ENCODE data around the gene GLUL.
A peak's percentile ranks its signal among the peaks of the same experiment; 100 is the strongest.
"Not testable (repeated sequence)": the region's sequence is repeated elsewhere in the genome, so short reads cannot be mapped to it uniquely, and the experiment has no call there.

Gene GLUL

DNA sequence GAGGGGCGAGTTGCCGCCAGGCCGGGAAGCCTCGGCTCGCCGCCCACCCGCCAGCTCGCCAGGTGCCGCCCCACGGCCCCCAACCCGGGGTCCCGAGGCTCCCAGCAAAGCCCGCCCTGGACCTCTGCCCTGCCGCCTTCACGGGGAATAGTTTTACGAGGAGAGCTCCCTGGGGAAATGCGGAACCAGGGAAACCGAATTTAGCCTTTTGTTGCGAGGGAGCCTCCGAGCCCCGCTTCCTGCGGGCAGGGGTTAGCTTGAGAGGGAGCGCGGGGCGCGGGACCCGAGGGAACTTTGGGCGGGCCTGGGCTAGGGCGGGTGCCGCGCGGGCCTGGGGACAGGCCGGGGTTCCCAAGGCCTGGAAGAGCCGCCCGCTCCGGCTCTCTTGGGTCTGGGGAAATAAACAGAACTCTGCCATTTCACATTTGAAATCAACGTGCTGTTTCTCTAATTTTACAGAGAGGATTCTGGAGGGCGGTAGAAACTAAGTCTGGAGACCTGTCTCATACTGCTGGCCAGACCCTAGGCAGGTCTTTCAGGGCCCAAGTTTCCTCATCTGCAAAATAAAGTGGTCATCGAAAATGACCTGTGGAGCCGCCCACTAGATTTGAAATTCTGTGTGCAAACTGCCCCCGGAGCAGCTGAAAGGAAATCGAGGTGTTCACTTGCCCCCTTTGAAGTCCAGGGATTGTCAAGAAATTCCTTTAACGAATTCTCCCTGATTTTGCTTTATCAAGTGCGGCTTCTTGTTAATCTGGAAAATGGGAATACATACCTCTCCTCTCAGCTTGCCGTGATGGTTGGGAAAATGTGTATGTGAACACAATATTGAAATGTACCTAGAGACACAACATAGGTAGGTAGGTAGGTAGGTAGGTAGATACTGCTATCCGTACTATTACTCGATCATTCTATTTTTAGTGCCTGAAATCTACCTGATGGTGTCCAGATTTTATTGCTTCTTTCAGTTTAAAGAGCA is 749 bp upstream of the GLUL start:
- peak; percentile 62 for DNase-seq

GRCh38 chr1:182391028-182391361 is 595 bp downstream of the GLUL start:
- DNase-seq, result no peak

DNA sequence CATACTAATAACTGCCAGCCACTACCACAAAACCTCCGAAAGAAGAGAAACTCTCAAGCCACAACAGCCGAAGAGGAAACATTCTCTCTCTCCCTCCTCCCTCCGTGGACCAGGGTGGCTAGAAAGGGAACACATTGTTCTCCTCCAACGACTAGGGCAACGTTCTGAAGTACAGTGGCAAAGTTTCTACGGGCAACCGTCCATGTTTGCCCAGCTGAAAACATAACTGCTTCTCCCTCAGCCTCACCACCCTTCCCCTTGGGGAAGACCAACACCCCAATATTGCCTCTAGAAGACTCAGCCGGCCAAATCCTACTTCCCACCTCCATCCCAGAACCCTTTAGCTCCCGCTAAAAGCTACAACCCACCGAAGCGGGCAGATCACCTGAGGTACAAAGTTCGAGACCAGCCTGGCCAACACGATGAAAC is 2.0 kb downstream of the GLUL start:
- DNase-seq, result no peak

DNA sequence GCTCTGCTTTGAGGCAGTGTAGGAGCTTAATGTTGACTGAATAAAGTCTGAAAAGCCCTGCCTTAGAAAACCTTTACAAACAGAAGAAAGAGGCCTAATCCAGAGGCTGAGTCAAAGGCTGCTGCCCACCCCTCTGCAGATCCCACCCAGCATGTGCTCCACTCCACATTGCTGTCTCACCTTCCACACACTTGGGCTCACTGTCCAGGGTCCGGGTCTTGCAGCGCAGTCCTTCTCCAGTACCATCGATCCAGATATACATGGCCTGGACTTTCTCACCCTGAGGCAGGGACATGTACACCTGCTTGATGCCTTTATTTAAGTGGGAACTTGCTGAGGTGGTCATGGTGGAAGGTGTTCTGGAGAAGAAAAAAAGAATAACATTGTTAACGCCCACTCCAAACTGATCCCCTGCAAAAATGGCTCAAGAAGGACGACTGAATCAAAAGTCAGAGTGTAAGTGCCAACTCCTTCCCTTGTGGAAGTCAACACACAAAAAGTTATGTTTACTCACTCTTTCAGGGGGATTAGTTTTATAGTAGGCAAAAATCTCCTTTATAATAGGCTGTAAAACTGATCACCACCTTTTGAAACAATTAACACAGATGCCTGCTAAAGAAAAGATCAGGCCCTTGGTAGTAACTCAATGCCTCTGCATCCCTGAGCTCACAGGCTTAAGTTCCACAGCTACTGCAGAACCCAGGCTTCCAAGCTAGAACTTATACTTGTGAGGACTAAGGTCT is 3.0 kb downstream of the GLUL start:
- DNase-seq, result no peak

DNA sequence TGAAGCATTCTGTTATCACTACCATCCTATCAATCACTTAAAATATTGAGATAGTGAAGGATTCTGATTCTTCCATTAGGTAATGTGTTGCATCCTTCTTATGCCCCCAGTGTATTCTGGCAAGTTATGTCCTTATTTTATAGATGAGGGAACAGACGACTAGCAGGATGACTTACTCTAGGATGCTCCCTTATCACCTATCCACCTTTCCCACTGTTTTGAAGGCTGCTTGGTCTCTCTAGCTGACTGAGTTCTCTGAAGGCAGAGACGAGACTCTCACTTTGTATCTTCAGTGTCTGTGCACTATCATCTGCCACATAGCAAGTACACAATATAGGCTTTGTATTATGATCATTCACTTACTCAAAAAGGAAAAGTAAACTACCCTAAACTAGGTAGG is 4.0 kb downstream of the GLUL start:
- no peak for DNase-seq

DNA sequence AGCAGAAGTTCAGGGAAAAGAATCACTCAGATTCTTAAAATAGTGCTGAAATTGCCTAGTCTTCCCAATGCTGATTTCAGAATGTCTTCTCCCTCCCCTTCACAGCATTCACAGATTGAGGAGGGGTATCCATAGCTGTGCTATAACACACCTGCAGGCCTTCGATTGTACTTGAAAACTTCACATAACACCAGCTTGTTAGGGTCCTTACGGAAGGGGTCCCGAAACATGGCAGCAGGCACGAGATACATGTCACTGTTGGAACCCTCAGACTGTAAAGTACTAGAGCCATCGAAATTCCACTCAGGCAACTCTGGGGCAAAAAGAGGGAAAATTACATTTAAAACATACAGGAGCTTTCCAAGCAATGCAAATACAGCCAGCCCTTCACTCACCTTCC is 4.6 kb downstream of the GLUL start:
- DNase-seq, result no peak

- DNase-seq, result no peak
These were observed 5.4 kb downstream of the GLUL start for GRCh38 chr1:182385885-182386853.

DNA sequence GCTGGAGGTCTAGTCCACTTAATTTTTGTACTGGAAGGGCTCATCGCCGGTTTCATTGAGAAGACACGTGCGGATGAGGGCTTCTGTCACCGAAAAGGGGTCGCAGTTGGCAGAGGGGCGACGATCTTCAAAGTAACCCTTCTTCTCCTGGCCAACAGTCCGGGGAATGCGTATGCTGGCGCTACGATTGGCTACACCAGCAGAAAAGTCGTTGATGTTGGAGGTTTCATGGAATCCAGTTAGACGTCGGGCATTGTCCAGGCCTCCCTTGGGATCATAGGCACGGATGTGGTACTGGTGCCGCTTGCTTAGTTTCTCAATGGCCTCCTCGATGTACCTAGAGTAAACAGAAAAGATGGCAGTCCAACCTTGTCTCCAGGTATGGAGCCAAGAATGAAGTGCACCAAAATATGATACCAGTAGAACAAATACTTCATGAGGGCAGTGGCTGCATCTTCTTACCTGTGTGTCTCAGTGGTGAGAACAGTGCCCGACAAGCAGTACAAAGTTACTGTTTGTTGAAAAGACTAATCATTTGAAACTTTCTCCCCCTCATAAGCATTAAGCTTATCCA is 7.1 kb downstream of the GLUL start:
- DNase-seq, result no peak

DNA sequence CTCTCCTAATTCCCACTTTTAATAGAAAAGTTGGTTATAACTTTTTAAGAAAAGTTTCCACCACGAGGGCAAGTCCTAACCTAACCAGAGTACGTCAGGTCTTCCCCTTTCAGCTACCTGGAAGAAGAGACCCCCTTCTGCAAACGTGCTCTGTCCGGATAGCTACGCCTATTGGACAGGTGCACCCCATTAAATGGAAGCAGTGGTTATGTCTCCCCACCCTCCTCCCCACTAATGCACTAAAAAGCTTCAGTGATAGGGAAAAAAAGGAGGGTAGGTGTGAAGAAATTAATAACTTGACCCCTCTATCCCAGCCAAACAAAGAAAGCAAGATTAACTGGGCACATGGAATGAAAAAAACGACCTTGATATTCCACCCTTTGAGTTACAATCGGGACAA is 7.7 kb downstream of the GLUL start:
- DNase-seq, result no peak

DNA sequence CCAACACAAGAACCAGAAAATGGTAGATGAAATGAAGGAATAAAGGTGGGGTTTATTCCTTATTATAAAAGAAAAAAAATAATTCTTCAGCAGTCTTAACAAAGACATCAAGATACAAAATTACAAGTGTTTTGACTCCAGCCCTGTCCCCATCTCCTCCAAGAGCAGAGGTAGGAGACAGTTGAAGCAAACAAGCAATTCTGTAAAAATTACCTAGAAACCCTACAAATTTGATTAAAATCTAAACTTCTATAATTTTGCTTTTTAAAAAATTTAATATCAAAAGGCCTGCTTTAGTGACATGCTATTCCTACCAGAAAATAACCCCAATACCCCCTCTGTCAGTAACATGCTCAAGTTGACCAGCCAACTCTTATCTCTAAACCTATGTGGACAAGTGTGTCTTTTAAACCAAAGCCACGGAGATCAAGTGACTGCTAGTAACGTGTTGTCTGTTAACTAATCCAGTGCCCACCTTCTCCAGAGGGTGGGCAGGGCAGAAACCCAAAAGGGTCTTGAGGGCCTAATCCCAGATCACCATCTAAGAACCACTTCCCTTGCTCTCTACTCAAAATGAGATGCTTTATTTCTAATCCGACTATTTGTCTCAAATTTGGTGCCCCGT is 8.4 kb downstream of the GLUL start:
- DNase-seq, result no peak

DNA sequence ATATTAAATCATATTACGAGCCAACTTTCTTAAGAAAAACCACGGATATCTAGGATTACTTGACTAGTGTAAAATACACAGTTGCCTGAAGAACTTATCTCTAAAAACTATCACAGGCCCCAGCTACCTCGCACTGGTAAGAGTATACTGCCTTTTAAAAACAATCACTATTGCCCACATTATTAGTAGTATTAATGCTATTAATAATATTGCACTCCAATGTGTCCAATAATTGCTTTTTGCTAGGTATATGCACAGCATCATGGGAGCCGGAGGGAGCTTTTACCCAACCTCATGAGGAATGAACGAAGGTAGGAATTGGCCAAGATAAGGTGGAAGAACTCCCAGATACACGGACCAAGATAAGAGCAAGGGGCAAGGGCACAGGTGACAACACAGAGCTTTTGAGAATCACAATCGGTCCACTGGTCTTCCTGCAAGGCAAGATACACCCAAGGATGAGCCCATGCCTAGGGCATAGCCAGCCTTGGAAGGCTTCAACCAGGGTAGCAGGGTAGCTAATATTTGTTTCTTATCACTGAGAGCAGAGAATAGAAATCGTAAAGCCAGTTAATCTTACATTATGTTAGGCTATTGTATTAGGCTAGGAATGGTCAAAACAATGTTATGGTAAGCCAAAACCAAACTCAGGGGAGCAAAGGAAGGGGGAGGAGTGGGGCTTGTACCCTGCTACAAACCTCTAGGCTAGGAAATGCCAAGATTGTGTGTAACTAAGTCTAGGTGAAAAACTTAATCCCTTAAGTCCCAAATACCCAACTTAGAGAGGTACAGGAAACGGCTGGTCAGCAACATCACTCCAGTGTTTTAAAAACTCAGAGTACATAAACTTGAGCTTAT is 9.4 kb downstream of the GLUL start:
- DNase-seq, result no peak

GRCh38 chr1:182380199-182380598 is 11.4 kb downstream of the GLUL start:
- no peak for DNase-seq

- DNase-seq, result not testable (repeated sequence)
These were observed 11.8 kb downstream of the GLUL start for GRCh38 chr1:182379781-182380180.

GRCh38 chr1:182376936-182377574 is 14.5 kb downstream of the GLUL start:
- DNase-seq, result peak; percentile 80

- DNase-seq, result no peak
These were observed 17.3 kb downstream of the GLUL start for GRCh38 chr1:182374101-182374834.

DNA sequence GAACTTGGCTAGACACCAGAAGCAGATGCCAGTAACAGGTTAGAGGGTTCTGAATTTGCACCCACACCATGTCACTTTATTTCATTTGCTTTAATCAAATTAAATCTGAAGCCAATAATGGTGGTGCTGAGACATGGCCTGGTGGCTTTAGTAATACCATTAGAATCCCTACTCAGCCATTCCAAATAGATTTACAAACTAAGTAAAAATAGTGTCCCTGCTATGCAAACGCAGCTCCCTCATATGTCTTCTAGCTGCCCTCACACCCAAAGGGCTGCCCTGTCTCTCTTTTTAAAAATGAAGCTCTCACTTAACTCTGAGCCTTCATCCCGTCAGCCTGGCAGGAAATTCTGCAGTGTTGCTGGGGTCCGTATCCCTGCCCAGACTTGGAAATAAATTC is 21.1 kb downstream of the GLUL start:
- DNase-seq, result no peak

GRCh38 chr1:182368903-182369302 is 22.7 kb downstream of the GLUL start:
- DNase-seq, result no peak

DNA sequence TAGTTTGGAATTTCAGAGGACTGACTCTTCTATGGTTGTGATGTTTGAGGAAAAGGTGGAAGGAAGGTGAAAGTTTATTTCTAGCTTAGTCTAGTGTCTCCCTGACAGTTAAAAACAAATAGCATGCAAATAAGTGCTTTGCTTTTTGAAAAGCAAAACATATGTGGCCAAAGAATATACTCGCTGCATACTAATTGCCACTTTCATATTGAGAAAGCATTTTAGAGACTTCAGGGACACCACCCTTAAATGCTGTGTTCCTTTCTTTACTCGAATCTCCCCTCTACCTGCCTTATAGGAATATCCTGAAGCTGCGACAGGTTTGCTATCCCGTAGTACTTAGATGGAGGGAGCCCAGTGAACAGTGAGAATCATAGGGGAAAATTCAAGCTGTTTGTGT is 23.2 kb downstream of the GLUL start:
- DNase-seq, result no peak

DNA sequence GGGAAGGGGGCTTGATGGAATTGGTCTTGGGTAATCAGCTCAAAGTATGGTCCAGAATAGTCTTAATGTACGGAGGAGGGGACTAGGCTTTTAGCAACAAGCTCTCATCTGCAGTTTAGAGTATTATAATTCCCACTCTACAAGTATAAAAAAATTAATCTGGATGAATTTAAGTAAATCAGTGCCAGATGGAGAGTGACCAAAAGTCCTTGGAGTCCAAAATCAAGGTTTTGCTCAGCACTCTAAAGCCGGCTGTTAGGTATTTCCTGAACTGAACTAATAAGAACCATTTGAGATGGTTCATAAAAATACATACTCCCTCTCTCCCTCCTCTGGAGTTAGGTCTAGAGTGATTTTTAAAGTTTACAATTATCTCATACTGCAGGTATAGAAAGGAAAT is 23.7 kb downstream of the GLUL start:
- no peak for DNase-seq

DNA sequence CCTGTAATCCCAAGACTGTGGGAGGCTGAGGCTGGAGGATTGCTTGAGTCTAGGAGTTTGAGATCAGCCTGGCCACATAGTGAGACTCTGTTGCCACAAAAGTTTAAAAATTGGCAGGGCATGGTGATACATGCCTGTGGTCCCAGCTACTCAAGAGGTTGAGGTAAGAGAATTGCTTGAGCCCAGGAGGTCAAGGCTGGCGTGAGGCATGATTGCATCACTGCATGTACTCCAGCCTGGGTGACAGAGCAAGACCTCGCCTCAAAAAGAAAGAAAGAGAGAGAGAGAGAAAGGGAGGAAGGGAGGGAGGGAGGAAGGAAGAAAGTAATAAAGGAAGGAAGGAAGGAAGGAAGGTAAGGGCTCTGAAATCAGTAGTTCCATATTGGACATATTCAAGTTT is 25.0 kb downstream of the GLUL start:
- DNase-seq, result no peak

Data from fibroblast of skin of right biceps (primary cell).